Spleen (tissue), 11 donors: ENCODE results near the gene CCHCR1. TPM values are rescaled to one million over a fixed set of nuclear protein-coding genes. Genes with fewer than 3 reads are reported as not detected.

Experiments used
- DNase-seq: peaks from one replicate; pipeline ENCODE4 v3.0.0-alpha.2; 2020
- H3K27ac ChIP-seq, 8 donors: fragments of 200-600 bp; sonication (generic) in 7 of 8; 1 replicate in 4 of 8; 2 replicates in 4 of 8; pipeline versions ENCODE4 v1.5.0 to v1.8.0; 2016 to 2021; ENCODE audit warnings: inconsistent platforms in 4 of 8, mild to moderate bottlenecking in 4 of 8, moderate library complexity in 1 of 8
- H3K27me3 ChIP-seq, 7 donors: fragments of 200-600 bp; sonication (generic) in 6 of 7; replicated peaks in 1 of 7; 1 replicate in 4 of 7; 2 replicates in 3 of 7; pipeline versions ENCODE4 v1.5.0 to v1.8.0; 2016 to 2021; ENCODE audit warnings: inconsistent platforms in 3 of 7, mild to moderate bottlenecking in 1 of 7
- H3K36me3 ChIP-seq, 6 donors: fragments of 200-600 bp; sonication (generic) in 5 of 6; 1 replicate in 4 of 6; 2 replicates in 2 of 6; pipeline versions ENCODE4 v1.5.0 to v1.8.0; 2016 to 2021; ENCODE audit warnings: inconsistent platforms in 2 of 6
- H3K4me1 ChIP-seq, 6 donors: fragments of 200-600 bp; sonication (generic) in 5 of 6; 1 replicate in 3 of 6; 2 replicates in 3 of 6; pipeline versions ENCODE4 v1.5.0 to v1.8.0; 2016 to 2021; ENCODE audit warnings: inconsistent platforms in 3 of 6
- H3K4me3 ChIP-seq, 8 donors: fragments of 200-600 bp; sonication (generic) in 7 of 8; 1 replicate in 4 of 8; 2 replicates in 4 of 8; pipeline versions ENCODE4 v1.5.0 to v1.8.0; 2016 to 2021; ENCODE audit warnings: inconsistent platforms in 4 of 8, mild to moderate bottlenecking in 4 of 8, moderate library complexity in 2 of 8
- H3K9me3 ChIP-seq, 8 donors: fragments of 200-600 bp; sonication (generic) in 7 of 8; 1 replicate in 4 of 8; 2 replicates in 4 of 8; pipeline versions ENCODE4 v1.5.0 to v1.8.0; 2016 to 2021; ENCODE audit warnings: inconsistent platforms in 4 of 8
- POLR2A ChIP-seq, 3 donors: fragments of 450-650 bp; IDR thresholded peaks; one replicate each; pipeline ENCODE4 v1.5.1; 2017; ENCODE audit warnings: antibody characterized with exemption in 3 of 3, mild to moderate bottlenecking in 1 of 3
- POLR2AphosphoS5 ChIP-seq, 3 donors: sonication (generic); formaldehyde crosslinking; IDR thresholded peaks; one replicate each; pipeline ENCODE4 v1.5.1; 2017; ENCODE audit warnings: antibody characterized with exemption in 3 of 3
- WGBS, 5 donors: extraction: QIAGEN DNeasy Blood & Tissue Kit in 3 of 5; methylation state at CpG; one replicate each; pipeline versions ENCODE4 v1.1.5 to v1.1.7; 2013 to 2018; 5-methylcytosine and 5-hydroxymethylcytosine counted together
- intact Hi-C: fragments of 100-400 bp; cut with DNase I; formaldehyde crosslinking; loops from one replicate; pipeline ENCODE4 v1.15.0; 2023; ENCODE audit warnings: low total_unique reads
- polyA plus RNA-seq, 3 donors: library from polyadenylated mRNA; stranded (reverse); fragments of 200-250 nt; gene quantifications; one replicate each; pipeline ENCODE4 v1.2.1, GENCODE V29; 2013
- total RNA-seq, 7 donors: library from RNA; depleted of rRNA in 3 of 7; stranded (reverse); fragments of >200 nt in 3 of 7; fragmentation: NEBNext Ultra II Directional in 4 of 7; extraction: Animal tissue kit (Norgen Biotek cat#: 25700) in 4 of 7; gene quantifications; one replicate each; pipeline versions ENCODE4 v1.1.0 to v1.2.1, GENCODE V29; 2016 to 2021
- TF ChIP-seq, protein P1 (sequence below), 11 experiments: fragments of 200-600 bp in 7 of 11; fragments of 450-650 bp in 4 of 11; sonication (generic) in 4 of 11; IDR thresholded peaks in 8 of 11; conservative IDR thresholded peaks in 3 of 11; 1 replicate in 7 of 11; 2 replicates in 4 of 11; pipeline versions ENCODE4 v1.4.0 to v1.8.0; 2016 to 2021; ENCODE audit warnings: antibody characterized with exemption in 11 of 11, inconsistent platforms in 4 of 11, mild to moderate bottlenecking in 1 of 11
- donor health status: healthy with polysubstance abuse.
- donor health status: DM: no; HTN: no; CAD: no; lungs with moderate emphysema.
- donor health status: DM: no; HTN: no; CAD: no.
- donor health status: Bipolar disorder and iron deficiency.
- donor health status: healthy.
- donor health status: DM: no; HTN: no; CAD: no.
- donor health status: DM: yes; HTN: yes; CAD: no.

Gene CCHCR1
- total and polyA plus RNA-seq, 10 donors, result 7.7 to 22.5 (median 13.9) TPM

DNA sequence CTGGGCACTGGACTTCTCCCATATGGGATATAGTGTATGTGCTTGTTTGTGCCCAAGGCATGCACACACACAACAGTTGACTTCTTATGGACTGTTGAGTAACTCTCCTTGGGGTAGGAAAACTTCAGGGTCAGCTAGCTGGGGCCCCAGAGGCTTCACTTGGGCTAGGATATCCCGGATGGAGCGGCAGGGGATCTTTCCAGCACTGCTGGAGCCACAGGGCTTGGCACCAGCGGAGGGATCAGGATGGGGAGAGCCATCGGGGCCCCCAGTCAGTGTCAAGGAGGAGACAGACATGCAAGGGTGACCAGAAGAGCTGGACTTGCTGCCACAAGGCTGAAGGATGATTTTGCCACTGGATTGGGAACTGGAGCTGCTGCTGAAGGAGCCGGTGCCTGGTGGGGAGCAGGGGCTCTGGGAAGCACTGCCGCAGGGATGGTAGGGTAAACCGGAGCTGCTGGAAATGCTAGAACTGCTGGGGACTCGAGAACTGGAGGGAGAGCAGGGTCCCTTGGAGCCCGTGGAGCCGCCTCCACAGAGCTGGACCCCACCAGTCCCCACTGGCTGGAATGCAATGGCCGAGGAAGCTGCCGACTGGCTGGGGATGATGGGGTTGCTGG lies 41.6 kb downstream of the CCHCR1 start:
- no peaks in the 10 kb centered on the region for H3K36me3 ChIP-seq
- no peak overlapping the region for H3K4me3 ChIP-seq
- peak; percentile 57 for DNase-seq
- H3K27ac ChIP-seq, result peak overlapping the region in 2 of 8 donors; percentile 38 to 57
- H3K9me3 ChIP-seq, result no peaks in the 10 kb centered on the region
- TF ChIP-seq POLR2AphosphoS5 (IDR thresholded peaks at IDR 0.05) (no peak), POLR2A (IDR thresholded peaks at IDR 0.05) (no peak)
- TF ChIP-seq, protein P1, sequence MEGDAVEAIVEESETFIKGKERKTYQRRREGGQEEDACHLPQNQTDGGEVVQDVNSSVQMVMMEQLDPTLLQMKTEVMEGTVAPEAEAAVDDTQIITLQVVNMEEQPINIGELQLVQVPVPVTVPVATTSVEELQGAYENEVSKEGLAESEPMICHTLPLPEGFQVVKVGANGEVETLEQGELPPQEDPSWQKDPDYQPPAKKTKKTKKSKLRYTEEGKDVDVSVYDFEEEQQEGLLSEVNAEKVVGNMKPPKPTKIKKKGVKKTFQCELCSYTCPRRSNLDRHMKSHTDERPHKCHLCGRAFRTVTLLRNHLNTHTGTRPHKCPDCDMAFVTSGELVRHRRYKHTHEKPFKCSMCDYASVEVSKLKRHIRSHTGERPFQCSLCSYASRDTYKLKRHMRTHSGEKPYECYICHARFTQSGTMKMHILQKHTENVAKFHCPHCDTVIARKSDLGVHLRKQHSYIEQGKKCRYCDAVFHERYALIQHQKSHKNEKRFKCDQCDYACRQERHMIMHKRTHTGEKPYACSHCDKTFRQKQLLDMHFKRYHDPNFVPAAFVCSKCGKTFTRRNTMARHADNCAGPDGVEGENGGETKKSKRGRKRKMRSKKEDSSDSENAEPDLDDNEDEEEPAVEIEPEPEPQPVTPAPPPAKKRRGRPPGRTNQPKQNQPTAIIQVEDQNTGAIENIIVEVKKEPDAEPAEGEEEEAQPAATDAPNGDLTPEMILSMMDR (IDR thresholded peaks at IDR 0.05 in 8 of 11, conservative IDR thresholded peaks at IDR 0.05 in 3 of 11), result no peak
- peaks cover 0 to 33% (median 0%) of the 10 kb centered on the region in 7 donors for H3K27me3 ChIP-seq
- intact Hi-C loops, result no loop called here
- peaks cover 0 to 22% (median 0%) of the 10 kb centered on the region in 6 donors for H3K4me1 ChIP-seq
- 85 to 96% (median 94%) methylated on average over 12 of the region's 12 CpGs for WGBS, 5 donors

DNA sequence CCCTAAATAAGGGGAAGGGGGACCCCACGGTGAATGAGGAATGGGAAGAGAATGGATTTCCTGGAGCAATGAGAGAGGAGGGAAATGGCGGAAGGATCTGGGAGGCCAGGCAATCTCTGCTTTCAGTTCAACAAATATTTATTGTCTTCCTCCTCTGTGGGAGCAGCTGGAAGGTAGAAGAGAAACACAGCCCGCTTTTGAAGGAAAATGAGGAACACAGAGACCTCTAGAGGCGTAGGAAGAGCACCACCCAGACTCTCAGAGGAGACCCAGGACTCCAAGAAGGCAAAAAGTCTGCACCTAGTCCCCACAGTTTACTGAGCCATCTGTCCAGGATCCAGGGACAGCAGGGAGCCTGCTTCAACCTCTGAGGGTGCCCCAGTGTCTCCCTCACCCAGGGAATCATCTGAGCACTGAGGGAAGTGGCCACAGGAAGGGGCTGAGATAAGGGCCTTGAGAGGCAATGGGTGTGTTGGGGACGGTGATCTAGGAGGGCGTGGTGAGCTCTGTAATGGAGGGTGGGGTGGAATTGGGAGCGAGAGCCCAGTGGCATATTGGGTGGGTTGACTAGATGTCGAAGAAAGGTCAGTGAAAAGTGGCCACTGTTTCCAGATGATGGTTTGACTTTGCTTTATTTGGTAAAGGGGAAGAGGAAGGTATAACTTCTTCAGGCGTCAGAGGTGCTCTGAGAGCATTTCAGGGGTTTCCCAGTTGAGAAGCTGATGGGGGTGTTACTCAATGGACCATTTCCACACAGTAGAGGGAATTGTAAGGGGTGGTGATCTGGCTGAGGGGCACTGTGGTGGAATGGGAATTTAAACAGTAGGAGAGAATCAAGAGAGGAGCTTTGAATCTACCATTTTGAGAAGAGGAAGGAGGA lies 42.4 kb downstream of the CCHCR1 start:
- Histone ChIP-seq H3K4me3 (peak overlapping the region in 1 of 8 donors; percentile 7), H3K4me1 (peaks cover 0 to 22% (median 0%) of the 10 kb centered on the region in 6 donors), H3K9me3 (no peaks in the 10 kb centered on the region), H3K27ac (peak overlapping the region in 4 of 8 donors; percentile 5 to 57 (median 40)), H3K36me3 (no peaks in the 10 kb centered on the region), H3K27me3 (peaks cover 0 to 37% (median 0%) of the 10 kb centered on the region in 7 donors)
- TF ChIP-seq, protein P1 (IDR thresholded peaks at IDR 0.05 in 8 of 11, conservative IDR thresholded peaks at IDR 0.05 in 3 of 11), result peak in 1 of 11 experiments; percentile 21
- no peak for TF ChIP-seq POLR2AphosphoS5 (IDR thresholded peaks at IDR 0.05)
- peak; percentile 9 for DNase-seq
- intact Hi-C loops, result no loop called here
- WGBS, 5 donors, result 44 to 50% (median 49%) methylated on average over 9 of the region's 9 CpGs

DNA sequence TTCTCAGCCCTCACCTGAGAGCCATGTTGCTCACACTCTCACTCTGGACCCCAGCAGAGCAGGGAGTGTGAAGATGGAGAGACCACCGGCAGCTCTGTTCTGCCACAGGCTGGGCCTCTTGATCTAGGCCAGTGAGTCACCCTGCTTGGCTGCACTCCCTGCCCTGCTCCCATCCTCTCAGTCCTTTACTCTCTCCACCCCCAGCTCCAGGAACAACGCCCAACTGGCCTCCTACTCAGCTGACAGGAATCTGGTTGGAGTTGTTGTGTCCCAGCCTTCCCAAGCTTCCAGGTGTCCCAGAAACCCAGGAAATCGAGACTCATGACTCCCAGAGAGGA lies 43.1 kb downstream of the CCHCR1 start, which contains the start of gene PSORS1C1:
Gene PSORS1C1, plus strand, starts transcription at position 260 of the 338 bp plus-strand sequence. CDS start 14,833 bp downstream, outside the sequence.
- peaks cover 0 to 22% (median 0%) of the 10 kb centered on the region in 6 donors for H3K4me1 ChIP-seq
- peak within 1 kb of the TSS in 1 of 8 donors; percentile 7 for H3K4me3 ChIP-seq
- H3K27me3 ChIP-seq, result peaks cover 0 to 40% (median 0%) of the 10 kb centered on the region in 7 donors
- H3K9me3 ChIP-seq, result no peaks in the 10 kb centered on the region
- no peaks in the 10 kb centered on the region for H3K36me3 ChIP-seq
- WGBS, 5 donors, result 29 to 75% (median 41%) methylated on average over 3 of the region's 3 CpGs
- intact Hi-C loops, result no loop called here
- peak; percentile 63 for DNase-seq
- peak within 1 kb of the TSS in 4 of 8 donors; percentile 5 to 57 (median 40) for H3K27ac ChIP-seq
- TF ChIP-seq POLR2A (IDR thresholded peaks at IDR 0.05) (no peak), POLR2AphosphoS5 (IDR thresholded peaks at IDR 0.05) (peak in 1 of 3 donors; percentile 26)
- TF ChIP-seq, protein P1 (IDR thresholded peaks at IDR 0.05 in 8 of 11, conservative IDR thresholded peaks at IDR 0.05 in 3 of 11), result no peak
